Stomach (tissue), 9 donors: ENCODE data around the gene GRB10. TPM values are rescaled to one million over a fixed set of nuclear protein-coding genes. Genes with fewer than 3 reads are reported as not detected.

Experiments used
- DNase-seq, 2 donors: peaks; one replicate each; pipeline versions ENCODE4 v3.0.0 to v3.0.0-alpha.2; 2013 to 2019
- H3K27ac ChIP-seq, 5 donors: fragments of 200-600 bp in 4 of 5; sonication (generic) in 4 of 5; one replicate each; pipeline ENCODE4 v1.5.1; 2013 to 2019; ENCODE audit warnings: mild to moderate bottlenecking in 1 of 5, moderate library complexity in 1 of 5
- H3K27me3 ChIP-seq, 3 donors: fragments of 200-600 bp; sonication (generic); one replicate each; pipeline ENCODE4 v1.5.1; 2017 to 2019; ENCODE audit warnings: mixed run types in 1 of 3
- H3K36me3 ChIP-seq, 4 donors: fragments of 200-600 bp; sonication (generic); 1 replicate in 3 of 4; 2 replicates in 1 of 4; pipeline ENCODE4 v1.5.1; 2016 to 2019
- H3K4me1 ChIP-seq, 4 donors: fragments of 200-600 bp; sonication (generic); one replicate each; pipeline ENCODE4 v1.5.1; 2016 to 2019
- H3K4me3 ChIP-seq, 4 donors: fragments of 200-600 bp; sonication (generic) in 3 of 4; one replicate each; pipeline ENCODE4 v1.5.1; 2016 to 2019; ENCODE audit warnings: mild to moderate bottlenecking in 1 of 4
- H3K9me3 ChIP-seq, 4 donors: fragments of 200-600 bp; sonication (generic); one replicate each; pipeline ENCODE4 v1.5.1; 2016 to 2019
- EP300 ChIP-seq: sonication (generic); formaldehyde crosslinking; IDR thresholded peaks from one replicate; pipeline ENCODE4 v1.6.1; 2017; ENCODE audit warnings: antibody characterized with exemption
- POLR2A ChIP-seq, 4 donors: fragments of 450-650 bp; IDR thresholded peaks; one replicate each; pipeline ENCODE4 v1.6.1; 2016; ENCODE audit warnings: antibody characterized with exemption in 4 of 4, control low read depth in 2 of 4, mild to moderate bottlenecking in 1 of 4, moderate library complexity in 1 of 4
- POLR2AphosphoS5 ChIP-seq, 3 donors: sonication (generic); formaldehyde crosslinking; IDR thresholded peaks; one replicate each; pipeline ENCODE4 v1.6.1; 2016; ENCODE audit warnings: antibody characterized with exemption in 3 of 3
- WGBS, 5 donors: extraction: QIAGEN DNeasy Blood & Tissue Kit in 3 of 5; methylation state at CpG; one replicate each; pipeline versions ENCODE4 v1.1.5 to v1.1.7; 2013 to 2018; 5-methylcytosine and 5-hydroxymethylcytosine counted together
- intact Hi-C: fragments of 100-400 bp; cut with DNase I; formaldehyde crosslinking; loops from one replicate; pipeline ENCODE4 v1.15.1; 2023; ENCODE audit warnings: low total_unique reads
- polyA plus RNA-seq, 3 donors: library from polyadenylated mRNA; stranded (reverse); fragments of 200-250 nt; gene quantifications; one replicate each; pipeline ENCODE4 v1.2.3, GENCODE V29; 2013
- total RNA-seq, 5 donors: library from RNA; depleted of rRNA; stranded (reverse); fragments of >200 nt; gene quantifications; one replicate each; pipeline versions ENCODE4 v1.1.0 to v1.2.3, GENCODE V29; 2014 to 2016
- TF ChIP-seq, protein P1 (sequence below), 7 experiments: fragments of 450-650 bp in 4 of 7; fragments of 200-600 bp in 3 of 7; sonication (generic) in 3 of 7; IDR thresholded peaks; one replicate each; pipeline ENCODE4 v1.5.1; 2016 to 2019; ENCODE audit warnings: antibody characterized with exemption in 7 of 7, control low read depth in 2 of 7, mild to moderate bottlenecking in 1 of 7
- donor health status: healthy with polysubstance abuse.
- donor health status: Bipolar disorder and iron deficiency.
- donor health status: healthy.

GRB10 gene
- total and polyA plus RNA-seq, 8 donors: 10.2 to 84.9 (median 49.6) TPM

DNA sequence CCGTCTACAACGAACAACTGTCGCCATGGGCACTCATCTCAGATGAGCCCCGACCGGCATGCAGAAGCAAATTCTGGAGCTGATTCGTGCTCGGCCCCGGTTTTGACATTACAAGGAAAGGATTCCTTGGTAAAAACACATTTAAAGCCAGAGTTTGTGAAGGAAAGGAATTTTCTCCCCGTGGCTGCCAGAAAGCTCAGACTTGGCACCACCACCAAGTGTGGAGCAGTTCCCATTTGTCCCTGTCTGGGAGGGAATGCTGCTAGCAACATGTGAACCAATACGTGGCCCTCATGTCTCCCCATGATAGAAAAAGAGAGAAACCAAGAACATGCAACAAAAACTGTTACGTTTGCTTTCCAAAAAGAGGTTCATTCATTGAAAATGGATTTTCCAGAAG, 162.3 kb downstream of the GRB10 start:
- TF ChIP-seq POLR2A (IDR thresholded peaks at IDR 0.05): no peak
- TF ChIP-seq POLR2AphosphoS5 (IDR thresholded peaks at IDR 0.05): no peak
- TF ChIP-seq, protein P1, sequence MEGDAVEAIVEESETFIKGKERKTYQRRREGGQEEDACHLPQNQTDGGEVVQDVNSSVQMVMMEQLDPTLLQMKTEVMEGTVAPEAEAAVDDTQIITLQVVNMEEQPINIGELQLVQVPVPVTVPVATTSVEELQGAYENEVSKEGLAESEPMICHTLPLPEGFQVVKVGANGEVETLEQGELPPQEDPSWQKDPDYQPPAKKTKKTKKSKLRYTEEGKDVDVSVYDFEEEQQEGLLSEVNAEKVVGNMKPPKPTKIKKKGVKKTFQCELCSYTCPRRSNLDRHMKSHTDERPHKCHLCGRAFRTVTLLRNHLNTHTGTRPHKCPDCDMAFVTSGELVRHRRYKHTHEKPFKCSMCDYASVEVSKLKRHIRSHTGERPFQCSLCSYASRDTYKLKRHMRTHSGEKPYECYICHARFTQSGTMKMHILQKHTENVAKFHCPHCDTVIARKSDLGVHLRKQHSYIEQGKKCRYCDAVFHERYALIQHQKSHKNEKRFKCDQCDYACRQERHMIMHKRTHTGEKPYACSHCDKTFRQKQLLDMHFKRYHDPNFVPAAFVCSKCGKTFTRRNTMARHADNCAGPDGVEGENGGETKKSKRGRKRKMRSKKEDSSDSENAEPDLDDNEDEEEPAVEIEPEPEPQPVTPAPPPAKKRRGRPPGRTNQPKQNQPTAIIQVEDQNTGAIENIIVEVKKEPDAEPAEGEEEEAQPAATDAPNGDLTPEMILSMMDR (IDR thresholded peaks at IDR 0.05): no peak
- no peak for TF ChIP-seq EP300
- H3K9me3 ChIP-seq: no peaks in the 10 kb centered on the region
- intact Hi-C loops: no loop called here
- DNase-seq: no peak
- H3K36me3 ChIP-seq: peaks cover 9 to 31% (median 30%) of the 10 kb centered on the region in 4 donors
- H3K27ac ChIP-seq: peak overlapping the region in 1 of 5 donors; percentile 20
- peaks cover 0 to 25% (median 12%) of the 10 kb centered on the region in 4 donors for H3K4me1 ChIP-seq
- 60 to 66% (median 64%) methylated on average over 11 of the region's 11 CpGs for WGBS, 5 donors
- H3K4me3 ChIP-seq: no peak overlapping the region
- H3K27me3 ChIP-seq: no peaks in the 10 kb centered on the region

- WGBS, 5 donors: 89 to 97% (median 91%) methylated on average over 14 of the region's 14 CpGs
- no peaks in the 10 kb centered on the region for H3K27me3 ChIP-seq
- H3K4me3 ChIP-seq: no peak overlapping the region
- H3K9me3 ChIP-seq: no peaks in the 10 kb centered on the region
- DNase-seq: no peak
- intact Hi-C loops: no loop called here
- H3K27ac ChIP-seq: no peak overlapping the region
- H3K36me3 ChIP-seq: peaks cover 8 to 38% (median 30%) of the 10 kb centered on the region in 4 donors
- TF ChIP-seq POLR2A (IDR thresholded peaks at IDR 0.05) (no peak), POLR2AphosphoS5 (IDR thresholded peaks at IDR 0.05) (no peak), EP300 (no peak)
- TF ChIP-seq, protein P1 (IDR thresholded peaks at IDR 0.05): no peak
- H3K4me1 ChIP-seq: peaks cover 0 to 31% (median 19%) of the 10 kb centered on the region in 4 donors
Observed at GRCh38 chr7:50619684-50620083, 163.0 kb downstream of the GRB10 start.

- Histone ChIP-seq H3K27me3 (no peaks in the 10 kb centered on the region), H3K4me3 (no peak overlapping the region), H3K36me3 (peaks cover 13 to 47% (median 44%) of the 10 kb centered on the region in 4 donors), H3K9me3 (no peaks in the 10 kb centered on the region), H3K4me1 (peaks cover 0 to 33% (median 21%) of the 10 kb centered on the region in 4 donors), H3K27ac (no peak overlapping the region)
- WGBS, 5 donors: 54 to 69% (median 61%) methylated on average over 5 of the region's 5 CpGs
- intact Hi-C loops: no loop called here
- DNase-seq: no peak
- TF ChIP-seq, protein P1 (IDR thresholded peaks at IDR 0.05): no peak
- TF ChIP-seq EP300 (no peak), POLR2A (IDR thresholded peaks at IDR 0.05) (no peak), POLR2AphosphoS5 (IDR thresholded peaks at IDR 0.05) (no peak)
Observed at GRCh38 chr7:50618281-50618680, 164.4 kb downstream of the GRB10 start.

DNA sequence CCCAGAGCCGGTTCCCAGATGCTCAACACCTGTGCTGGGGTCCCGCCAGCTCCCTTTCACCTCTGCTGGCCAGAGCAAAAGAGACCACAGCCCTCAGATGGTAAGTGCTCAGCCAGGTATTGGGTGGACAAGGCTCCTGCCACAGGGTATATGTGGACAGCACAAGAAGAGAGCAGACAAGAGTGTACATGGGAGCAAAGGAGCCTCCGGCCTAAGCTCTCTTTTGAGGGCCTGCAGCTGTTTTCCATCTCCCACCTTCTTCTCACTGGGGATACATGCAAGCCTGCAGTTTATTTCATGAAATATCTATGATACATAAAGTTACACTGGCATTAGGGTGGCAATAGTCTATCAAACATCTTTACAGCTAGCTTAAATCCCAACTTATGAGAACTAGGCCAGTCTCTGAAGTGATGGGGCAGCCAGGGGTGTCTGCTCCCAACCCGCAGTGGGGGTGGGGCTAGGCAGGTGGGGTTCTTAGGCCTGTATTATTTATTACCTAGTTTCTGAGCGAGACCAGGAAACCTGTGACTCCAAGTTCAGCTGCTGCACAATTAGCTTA, 167.1 kb downstream of the GRB10 start:
- Histone ChIP-seq H3K27me3 (no peaks in the 10 kb centered on the region), H3K9me3 (no peaks in the 10 kb centered on the region), H3K4me1 (peaks cover 0 to 26% (median 10%) of the 10 kb centered on the region in 4 donors), H3K27ac (peak overlapping the region in 2 of 5 donors; percentile 29 to 39), H3K36me3 (peaks cover 18 to 73% (median 71%) of the 10 kb centered on the region in 4 donors), H3K4me3 (no peak overlapping the region)
- TF ChIP-seq POLR2AphosphoS5 (IDR thresholded peaks at IDR 0.05) (no peak), EP300 (no peak), POLR2A (IDR thresholded peaks at IDR 0.05) (no peak)
- TF ChIP-seq, protein P1 (IDR thresholded peaks at IDR 0.05): no peak
- 68 to 90% (median 84%) methylated on average over 4 to 5 of the region's 5 CpGs for WGBS, 5 donors
- DNase-seq: no peak
- intact Hi-C loops: no loop called here
